ENCODE measurements around the gene LIN37. TPM values are rescaled to one million over a fixed set of nuclear protein-coding genes. Genes with fewer than 3 reads are reported as not detected.

Gene LIN37
- total RNA-seq (2021; ENCODE audit: unreplicated experiment) (23.5 TPM), Bru-seq, nascent RNA (percentile 84 among the genes with signal in this experiment), BruChase-seq, experiment 1, labeled RNA remaining after a 2-hour chase (percentile 90 among the genes with signal in this experiment), BruChase-seq, experiment 2, labeled RNA remaining after a 6-hour chase (percentile 83 among the genes with signal in this experiment)
- 29.5 TPM for polyA plus RNA-seq (2012; ENCODE audit: insufficient read length)
- long read RNA-seq, transcript LIN37-201 (9 exons, 1,150 nt): major isoform, 5 of 23 reads
- long read RNA-seq, partial matches to known transcripts: 7 of 23 reads
- long read RNA-seq, other reads (novel, unspliced or antisense): 10 of 23 reads

- peak within 1 kb of the TSS; percentile 92 for H3K27ac ChIP-seq (ENCODE audit: low read length)
Observed at GRCh38 chr19:35748106-35749020, at the start of gene LIN37. TSS of gene LIN37 (plus strand) at chr19:35748576. CDS start at chr19:35748725, 149 bp downstream.

More at GRCh38 chr19:35748106-35749020, at the start of gene LIN37:
- peaks cover 24% of the 10 kb centered on the region for H3K4me1 ChIP-seq (ENCODE audit: control insufficient read depth, insufficient read depth, low read length)
- H3K4me3 ChIP-seq (ENCODE audit: low read depth in 2 of 2, low read length in 2 of 2): peak within 1 kb of the TSS; percentile 87 to 89
- ChIA-PET CTCF (interaction anchor here (0.6 to 0.9 kb wide), 5 partner anchors 11 to 251 kb away, joined by 3 to 7 read pairs (median 3); no protein-coding TSS in a partner anchor), POLR2A (interaction anchor here (0.5 to 1.2 kb wide), 6 partner anchors 9 to 183 kb away, joined by 3 to 9 read pairs (median 6); no protein-coding TSS in a partner anchor)
- no peaks in the 10 kb centered on the region for H3K9me3 ChIP-seq (ENCODE audit: control insufficient read depth, insufficient read depth, low read depth, low read length)
- peak; percentile 100 for DNase-seq (ENCODE audit: low read depth, low spot score)
- BruUV-seq (replicated peaks): TSS peak; percentile 51
- intact Hi-C loops (cut with micrococcal nuclease; ENCODE audit: unreplicated experiment) (no loop called here), in situ Hi-C loops (cut with HindIII; ENCODE audit: low pct_unique_long_range_greater_than_20kb, low sequenced_read_pairs) (no loop called here)
- TF ChIP-seq TCF7L2 (IDR thresholded peaks at IDR 0.05; ENCODE audit: low read depth, low read length): peak; percentile 55; the same call in 1 of the 2 replicates
- TF ChIP-seq POLR2AphosphoS5 (IDR thresholded peaks at IDR 0.05; ENCODE audit: low read depth, low read length): peak; percentile 96
- TF ChIP-seq, protein P1, sequence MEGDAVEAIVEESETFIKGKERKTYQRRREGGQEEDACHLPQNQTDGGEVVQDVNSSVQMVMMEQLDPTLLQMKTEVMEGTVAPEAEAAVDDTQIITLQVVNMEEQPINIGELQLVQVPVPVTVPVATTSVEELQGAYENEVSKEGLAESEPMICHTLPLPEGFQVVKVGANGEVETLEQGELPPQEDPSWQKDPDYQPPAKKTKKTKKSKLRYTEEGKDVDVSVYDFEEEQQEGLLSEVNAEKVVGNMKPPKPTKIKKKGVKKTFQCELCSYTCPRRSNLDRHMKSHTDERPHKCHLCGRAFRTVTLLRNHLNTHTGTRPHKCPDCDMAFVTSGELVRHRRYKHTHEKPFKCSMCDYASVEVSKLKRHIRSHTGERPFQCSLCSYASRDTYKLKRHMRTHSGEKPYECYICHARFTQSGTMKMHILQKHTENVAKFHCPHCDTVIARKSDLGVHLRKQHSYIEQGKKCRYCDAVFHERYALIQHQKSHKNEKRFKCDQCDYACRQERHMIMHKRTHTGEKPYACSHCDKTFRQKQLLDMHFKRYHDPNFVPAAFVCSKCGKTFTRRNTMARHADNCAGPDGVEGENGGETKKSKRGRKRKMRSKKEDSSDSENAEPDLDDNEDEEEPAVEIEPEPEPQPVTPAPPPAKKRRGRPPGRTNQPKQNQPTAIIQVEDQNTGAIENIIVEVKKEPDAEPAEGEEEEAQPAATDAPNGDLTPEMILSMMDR (IDR thresholded peaks at IDR 0.05): no peak
- TF ChIP-seq, protein P2, sequence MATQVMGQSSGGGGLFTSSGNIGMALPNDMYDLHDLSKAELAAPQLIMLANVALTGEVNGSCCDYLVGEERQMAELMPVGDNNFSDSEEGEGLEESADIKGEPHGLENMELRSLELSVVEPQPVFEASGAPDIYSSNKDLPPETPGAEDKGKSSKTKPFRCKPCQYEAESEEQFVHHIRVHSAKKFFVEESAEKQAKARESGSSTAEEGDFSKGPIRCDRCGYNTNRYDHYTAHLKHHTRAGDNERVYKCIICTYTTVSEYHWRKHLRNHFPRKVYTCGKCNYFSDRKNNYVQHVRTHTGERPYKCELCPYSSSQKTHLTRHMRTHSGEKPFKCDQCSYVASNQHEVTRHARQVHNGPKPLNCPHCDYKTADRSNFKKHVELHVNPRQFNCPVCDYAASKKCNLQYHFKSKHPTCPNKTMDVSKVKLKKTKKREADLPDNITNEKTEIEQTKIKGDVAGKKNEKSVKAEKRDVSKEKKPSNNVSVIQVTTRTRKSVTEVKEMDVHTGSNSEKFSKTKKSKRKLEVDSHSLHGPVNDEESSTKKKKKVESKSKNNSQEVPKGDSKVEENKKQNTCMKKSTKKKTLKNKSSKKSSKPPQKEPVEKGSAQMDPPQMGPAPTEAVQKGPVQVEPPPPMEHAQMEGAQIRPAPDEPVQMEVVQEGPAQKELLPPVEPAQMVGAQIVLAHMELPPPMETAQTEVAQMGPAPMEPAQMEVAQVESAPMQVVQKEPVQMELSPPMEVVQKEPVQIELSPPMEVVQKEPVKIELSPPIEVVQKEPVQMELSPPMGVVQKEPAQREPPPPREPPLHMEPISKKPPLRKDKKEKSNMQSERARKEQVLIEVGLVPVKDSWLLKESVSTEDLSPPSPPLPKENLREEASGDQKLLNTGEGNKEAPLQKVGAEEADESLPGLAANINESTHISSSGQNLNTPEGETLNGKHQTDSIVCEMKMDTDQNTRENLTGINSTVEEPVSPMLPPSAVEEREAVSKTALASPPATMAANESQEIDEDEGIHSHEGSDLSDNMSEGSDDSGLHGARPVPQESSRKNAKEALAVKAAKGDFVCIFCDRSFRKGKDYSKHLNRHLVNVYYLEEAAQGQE (IDR thresholded peaks at IDR 0.05; ENCODE audit: insufficient read depth in 1 of 2, low read depth in 2 of 2, low read length in 1 of 2): no peak
- 0 out of 2 replicates have a peak, but pooled peaks have one; percentile 72 for TF ChIP-seq SIN3A (IDR thresholded peaks at IDR 0.05; ENCODE audit: borderline replicate concordance, insufficient read depth, low read depth, low read length)
- ATAC-seq: peak; percentile 90
- no peaks in the 10 kb centered on the region for H3K27me3 ChIP-seq (ENCODE audit: control insufficient read depth, insufficient read depth, low read length)
- H3K36me3 ChIP-seq (ENCODE audit: control insufficient read depth, insufficient read depth, low read length): no peaks in the 10 kb centered on the region

Measured in Panc1 (cell line).